ENCODE data around the gene ITPKB.

The ITPKB gene

DNA sequence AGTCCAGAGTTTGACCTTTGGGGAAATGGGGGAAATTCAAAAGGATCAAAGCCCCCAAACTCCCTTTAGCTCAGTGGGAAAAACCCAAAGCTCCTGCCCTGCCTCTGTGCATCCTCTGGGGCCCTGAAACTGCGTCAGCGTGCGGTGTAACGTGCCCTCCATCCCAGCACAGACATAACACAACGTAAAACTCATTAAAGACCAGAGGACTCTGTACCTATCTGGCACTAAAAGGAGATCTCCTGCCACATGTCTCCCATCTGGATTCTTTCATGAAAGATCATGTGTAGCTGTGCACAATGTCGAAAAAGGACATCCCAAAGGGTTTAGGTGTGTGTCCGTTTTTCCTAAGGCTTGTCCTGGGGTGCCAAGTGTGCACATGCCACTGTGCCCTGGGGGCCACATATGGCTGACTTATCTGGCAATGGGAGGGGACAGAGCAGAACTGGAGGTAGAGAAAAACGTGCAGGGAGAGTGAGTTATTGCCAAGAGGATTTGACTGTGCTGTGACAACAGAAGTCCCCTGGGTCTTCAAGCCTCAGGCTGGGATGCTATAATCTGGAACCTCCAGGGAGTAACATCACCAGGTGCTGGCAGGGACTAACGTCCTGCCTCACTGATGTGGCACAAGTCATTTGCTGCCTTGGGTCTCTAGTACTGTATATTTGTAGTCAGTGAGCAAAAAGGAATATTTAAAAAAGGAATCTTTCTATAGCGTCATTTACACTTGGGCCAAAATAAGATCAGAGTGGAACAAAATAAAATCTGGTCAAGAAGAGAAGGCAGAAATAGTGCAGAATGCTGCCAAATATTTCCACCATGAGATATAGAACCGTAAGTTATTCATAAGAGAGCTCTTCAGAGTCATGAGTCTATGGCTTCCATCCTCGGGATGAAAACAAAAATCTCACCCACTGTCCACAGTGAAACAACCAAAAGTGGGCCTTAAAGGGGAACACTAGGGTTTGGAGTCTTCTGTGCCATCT lies 52.3 kb downstream of the ITPKB start:
- no peak overlapping the region for H3K4me3 ChIP-seq (replicated peaks; ENCODE audit: low read depth, low read length)
- TF ChIP-seq, protein P1, sequence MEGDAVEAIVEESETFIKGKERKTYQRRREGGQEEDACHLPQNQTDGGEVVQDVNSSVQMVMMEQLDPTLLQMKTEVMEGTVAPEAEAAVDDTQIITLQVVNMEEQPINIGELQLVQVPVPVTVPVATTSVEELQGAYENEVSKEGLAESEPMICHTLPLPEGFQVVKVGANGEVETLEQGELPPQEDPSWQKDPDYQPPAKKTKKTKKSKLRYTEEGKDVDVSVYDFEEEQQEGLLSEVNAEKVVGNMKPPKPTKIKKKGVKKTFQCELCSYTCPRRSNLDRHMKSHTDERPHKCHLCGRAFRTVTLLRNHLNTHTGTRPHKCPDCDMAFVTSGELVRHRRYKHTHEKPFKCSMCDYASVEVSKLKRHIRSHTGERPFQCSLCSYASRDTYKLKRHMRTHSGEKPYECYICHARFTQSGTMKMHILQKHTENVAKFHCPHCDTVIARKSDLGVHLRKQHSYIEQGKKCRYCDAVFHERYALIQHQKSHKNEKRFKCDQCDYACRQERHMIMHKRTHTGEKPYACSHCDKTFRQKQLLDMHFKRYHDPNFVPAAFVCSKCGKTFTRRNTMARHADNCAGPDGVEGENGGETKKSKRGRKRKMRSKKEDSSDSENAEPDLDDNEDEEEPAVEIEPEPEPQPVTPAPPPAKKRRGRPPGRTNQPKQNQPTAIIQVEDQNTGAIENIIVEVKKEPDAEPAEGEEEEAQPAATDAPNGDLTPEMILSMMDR (IDR thresholded peaks at IDR 0.05; ENCODE audit: low read length, missing control alignments) = no peak
- DNase-seq (ENCODE audit: low read depth) = no peak

DNA sequence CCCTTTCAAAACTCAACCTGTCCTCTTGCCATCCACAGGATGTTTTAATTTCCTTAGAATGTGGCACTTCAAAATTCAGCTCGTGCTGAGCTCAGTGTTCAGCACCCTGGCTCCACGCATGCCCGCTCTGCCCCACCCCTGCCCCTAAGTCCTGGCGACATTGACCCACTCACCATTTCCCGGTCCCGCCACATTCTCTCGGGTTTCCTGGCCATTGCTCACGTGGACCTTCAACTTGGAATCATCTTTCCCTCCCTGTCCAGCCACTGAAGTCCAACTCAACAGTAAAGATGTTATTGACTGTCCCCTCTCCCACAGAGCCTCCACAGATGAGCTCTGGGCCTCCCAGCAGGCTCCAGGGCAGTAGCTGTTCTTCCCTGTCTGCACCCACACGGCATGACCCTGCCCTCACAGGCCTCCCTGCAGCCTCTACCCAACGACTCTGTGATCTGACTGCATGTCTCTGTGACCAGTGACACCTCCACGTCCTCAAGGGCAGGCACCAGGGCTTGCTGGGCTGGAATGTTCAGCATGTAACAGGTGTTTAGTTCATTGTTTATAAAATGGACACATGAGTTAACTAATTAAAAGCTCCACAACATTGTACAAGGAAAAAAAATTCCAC lies 53.8 kb downstream of the ITPKB start:
- DNase-seq (ENCODE audit: low read depth) = no peak
- H3K4me3 ChIP-seq (replicated peaks; ENCODE audit: low read depth, low read length) = no peak overlapping the region
- TF ChIP-seq, protein P1 (IDR thresholded peaks at IDR 0.05; ENCODE audit: low read length, missing control alignments) = no peak

DNA sequence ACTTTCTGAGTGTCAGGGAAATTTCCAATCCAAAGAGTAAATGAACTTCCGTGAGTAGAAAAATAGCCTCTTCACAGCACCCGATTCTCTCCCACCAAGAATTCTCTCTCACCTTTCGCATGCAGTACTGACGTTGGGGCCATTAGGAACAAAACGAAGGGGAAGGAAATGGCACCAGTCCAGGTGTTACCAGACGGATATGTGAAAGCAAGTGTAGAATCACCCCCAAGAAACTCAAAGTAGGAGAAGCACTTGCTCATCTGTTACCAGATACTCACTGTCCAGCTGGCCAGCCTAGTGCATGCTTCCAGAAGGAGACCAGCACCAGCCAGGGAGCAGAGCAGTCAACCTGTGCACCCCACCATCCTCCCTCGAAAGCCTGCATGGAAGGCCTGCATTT lies 55.1 kb downstream of the ITPKB start:
- H3K4me3 ChIP-seq (replicated peaks; ENCODE audit: low read depth, low read length) = no peak overlapping the region
- DNase-seq (ENCODE audit: low read depth) = no peak
- TF ChIP-seq, protein P1 (IDR thresholded peaks at IDR 0.05; ENCODE audit: low read length, missing control alignments) = no peak

DNA sequence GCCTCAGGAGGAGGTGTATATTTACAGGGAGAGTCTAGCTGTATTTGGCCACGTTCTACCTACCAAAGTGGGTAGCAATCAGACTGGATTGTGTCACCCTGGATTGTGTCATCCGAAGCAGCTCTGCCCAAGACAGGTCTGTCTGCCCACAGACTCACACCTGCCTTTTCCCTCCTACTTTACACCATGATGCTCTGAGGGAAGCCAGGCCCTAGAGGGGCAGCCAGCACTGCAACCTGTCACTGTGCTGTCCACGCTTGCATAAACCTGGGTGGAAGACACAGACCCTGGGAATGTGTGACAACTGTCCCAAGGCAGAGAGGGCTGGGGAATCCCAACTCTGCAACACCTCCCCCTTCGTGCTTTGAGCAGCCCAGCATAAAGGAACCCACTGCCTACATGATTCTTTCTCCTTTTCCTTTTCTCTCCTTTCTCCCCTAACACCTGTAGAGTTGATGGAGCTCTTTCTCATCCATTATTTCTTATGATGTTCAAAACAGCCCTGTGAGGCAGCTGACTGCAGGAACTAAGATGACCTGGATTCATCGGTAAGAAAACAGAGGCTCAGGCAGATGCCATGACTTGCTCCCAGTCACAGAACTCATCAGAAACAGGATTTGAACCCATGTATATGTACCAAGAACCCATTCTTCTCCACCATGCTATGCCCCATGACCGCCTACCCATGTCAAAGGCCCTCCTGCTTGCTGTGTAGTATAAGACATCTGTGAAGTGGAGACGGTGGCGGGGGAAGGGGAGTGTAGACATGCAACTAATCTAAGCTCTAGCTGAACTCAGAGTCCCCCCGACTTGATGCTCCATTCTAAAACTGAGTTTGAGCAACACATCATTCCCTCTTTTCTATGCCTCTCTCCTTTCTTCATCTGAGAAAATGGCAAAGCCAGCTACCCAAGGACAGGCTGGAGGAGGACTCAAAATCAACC lies 55.9 kb downstream of the ITPKB start:
- TF ChIP-seq, protein P1 (IDR thresholded peaks at IDR 0.05; ENCODE audit: low read length, missing control alignments) = no peak
- H3K4me3 ChIP-seq (replicated peaks; ENCODE audit: low read depth, low read length) = no peak overlapping the region
- DNase-seq (ENCODE audit: low read depth) = no peak

DNA sequence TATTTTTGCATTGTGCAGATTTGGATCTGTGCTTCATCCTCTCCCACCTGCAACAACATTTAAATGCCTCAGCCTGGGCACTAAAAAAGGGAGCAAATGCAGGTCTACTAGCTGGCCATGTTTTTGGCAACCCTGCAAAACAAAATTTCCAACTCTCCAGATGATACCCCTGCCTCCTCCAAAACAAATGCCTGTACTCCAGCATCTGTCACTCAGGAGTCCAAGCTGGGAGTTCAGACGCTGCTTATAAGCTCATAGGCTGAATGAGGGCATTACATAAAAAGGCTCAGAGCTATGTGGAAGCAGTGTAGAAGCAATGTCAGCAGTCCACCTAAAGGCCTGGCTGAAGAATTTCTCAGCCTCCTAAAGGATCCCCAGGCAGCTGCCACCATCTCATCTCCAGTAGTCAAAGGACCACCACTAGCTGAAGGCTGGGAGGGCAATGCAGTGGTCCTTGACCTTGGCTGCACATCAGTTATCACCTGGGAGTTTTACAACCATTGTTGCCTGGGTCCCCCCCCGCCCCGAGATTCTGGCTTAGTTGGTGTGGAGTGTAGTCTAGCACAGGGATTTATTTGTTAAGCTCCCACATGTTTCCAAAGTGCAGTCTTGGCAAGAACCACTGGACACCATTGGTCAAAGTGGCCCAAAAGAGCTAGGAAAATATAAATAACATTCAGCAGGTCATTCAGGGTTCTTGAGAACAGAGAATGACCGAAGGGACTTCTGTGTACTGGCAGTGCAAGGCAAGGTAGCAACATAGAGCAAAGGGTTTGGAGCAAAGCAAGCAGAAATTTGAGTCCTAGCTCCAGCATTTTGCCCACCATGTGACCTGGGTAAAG lies 57.2 kb downstream of the ITPKB start:
- TF ChIP-seq, protein P1 (IDR thresholded peaks at IDR 0.05; ENCODE audit: low read length, missing control alignments) = no peak
- no peak for DNase-seq (ENCODE audit: low read depth)
- no peak overlapping the region for H3K4me3 ChIP-seq (replicated peaks; ENCODE audit: low read depth, low read length)

DNA sequence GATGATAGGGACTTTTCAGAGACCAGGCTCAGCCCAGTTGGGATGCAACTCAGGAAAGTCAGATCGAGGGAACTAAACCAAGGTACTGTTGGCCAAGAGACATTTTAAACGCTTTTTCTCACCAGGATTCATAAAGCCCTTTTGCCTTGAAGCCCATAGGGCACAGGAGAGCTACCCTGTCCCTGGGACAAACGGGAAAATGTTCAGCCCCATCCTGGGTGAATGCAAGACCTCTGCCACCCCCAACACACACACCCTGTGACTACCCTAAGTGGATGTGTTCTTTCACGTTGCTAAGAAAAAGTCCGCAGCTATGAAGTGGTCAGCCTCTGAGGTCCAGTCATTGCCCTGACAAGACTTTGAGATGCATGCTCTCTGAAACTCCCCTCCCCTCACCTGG lies 58.4 kb downstream of the ITPKB start:
- DNase-seq (ENCODE audit: low read depth) = no peak
- TF ChIP-seq, protein P1 (IDR thresholded peaks at IDR 0.05; ENCODE audit: low read length, missing control alignments) = no peak

More for the DNA sequence above, 58.4 kb downstream of the ITPKB start:
- no peak overlapping the region for H3K4me3 ChIP-seq (replicated peaks; ENCODE audit: low read depth, low read length)
